Central memory CD8-positive, alpha-beta T cell (primary cell): Measurements from ENCODE around the gene COL8A2.

Experiments
- ATAC-seq: fragments of 150-1000 bp; cut with Tn5 transposase; replicated peaks from 2 replicates; pipeline ENCODE4 v1.10.0; 2022; ENCODE audit warnings: mild to moderate bottlenecking, moderate FRiP score, moderate number of reproducible peaks; ENCODE audit not compliant: poor library complexity, severe bottlenecking; ENCODE audit errors: extremely low read depth
- DNase-seq, 2 donors: peaks; one replicate each; pipeline ENCODE4 v3.0.0; 2021; ENCODE audit warnings: low spot score in 2 of 2
- H3K27ac Mint-ChIP-seq: one replicate; pipeline ENCODE4 v1.8.0; 2022; ENCODE audit warnings: low read depth, mild to moderate bottlenecking, moderate library complexity, mixed read lengths
- H3K27me3 Mint-ChIP-seq: one replicate; pipeline ENCODE4 v1.8.0; 2022; ENCODE audit warnings: mixed read lengths
- H3K36me3 Mint-ChIP-seq: one replicate; pipeline ENCODE4 v1.8.0; 2022; ENCODE audit warnings: mild to moderate bottlenecking, moderate library complexity, mixed read lengths; ENCODE audit not compliant: insufficient read depth
- H3K4me1 Mint-ChIP-seq: one replicate; pipeline ENCODE4 v1.8.0; 2022; ENCODE audit warnings: mixed read lengths
- H3K4me3 Mint-ChIP-seq: one replicate; pipeline ENCODE4 v1.8.0; 2022; ENCODE audit warnings: mild to moderate bottlenecking, moderate library complexity, mixed read lengths
- H3K9me3 Mint-ChIP-seq: one replicate; pipeline ENCODE4 v1.8.0; 2022; ENCODE audit warnings: mixed read lengths

Gene COL8A2

DNA sequence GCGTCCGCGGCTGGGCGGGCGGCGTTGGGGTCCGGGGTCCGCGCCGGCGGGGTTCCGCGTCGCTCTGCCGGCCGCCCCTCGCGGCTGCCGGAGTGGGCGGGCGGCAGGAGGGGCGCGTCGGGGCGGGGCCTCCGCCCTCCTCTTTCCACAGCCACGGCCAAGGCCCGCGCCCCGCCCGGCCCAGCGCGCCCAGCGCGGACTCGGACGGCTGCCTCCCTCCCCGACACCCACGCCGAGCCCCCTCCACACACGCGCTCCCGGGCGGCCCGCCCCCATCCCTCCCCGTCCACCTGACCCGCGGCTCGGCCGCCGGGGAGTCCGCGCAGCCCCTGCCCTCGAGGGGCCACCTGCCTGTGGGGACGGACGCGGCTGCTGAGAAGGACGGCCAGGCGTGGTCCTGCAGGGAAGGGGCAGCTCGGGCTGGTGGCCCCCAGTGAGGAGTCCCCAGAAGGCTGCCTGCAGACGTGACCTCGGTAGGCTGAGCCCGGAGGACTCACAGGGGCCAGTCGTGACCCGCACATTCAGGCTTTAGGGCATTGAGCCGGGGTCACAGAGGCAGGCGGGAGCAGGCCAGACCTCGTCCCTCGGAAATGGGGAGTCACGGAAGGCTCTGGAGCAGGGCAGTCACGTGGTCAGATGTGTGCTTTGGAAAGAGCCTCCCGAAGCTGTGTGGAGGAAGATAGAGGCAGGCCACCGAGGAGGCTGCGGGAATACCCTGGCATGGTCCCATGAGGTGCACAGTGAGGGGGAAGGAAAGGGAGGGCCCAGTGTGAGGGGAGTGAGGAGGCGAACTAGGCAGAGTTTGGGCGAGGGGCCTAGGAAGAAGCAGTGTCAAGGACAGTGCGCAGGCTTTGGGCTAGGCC is at the start of gene COL8A2:
TSS of gene COL8A2 (minus strand) at position 94 of the 863 bp plus-strand sequence. CDS start 24,980 bp downstream, outside the sequence.
- ATAC-seq (no peak), DNase-seq (no peak)
- Mint-ChIP-seq H3K27ac (peak within 1 kb of the TSS; percentile 26), H3K4me1 (peaks cover 27% of the 10 kb centered on the region), H3K27me3 (peaks cover 49% of the 10 kb centered on the region), H3K36me3 (peaks cover 8% of the 10 kb centered on the region), H3K4me3 (peak within 1 kb of the TSS; percentile 59), H3K9me3 (no peaks in the 10 kb centered on the region)

DNA sequence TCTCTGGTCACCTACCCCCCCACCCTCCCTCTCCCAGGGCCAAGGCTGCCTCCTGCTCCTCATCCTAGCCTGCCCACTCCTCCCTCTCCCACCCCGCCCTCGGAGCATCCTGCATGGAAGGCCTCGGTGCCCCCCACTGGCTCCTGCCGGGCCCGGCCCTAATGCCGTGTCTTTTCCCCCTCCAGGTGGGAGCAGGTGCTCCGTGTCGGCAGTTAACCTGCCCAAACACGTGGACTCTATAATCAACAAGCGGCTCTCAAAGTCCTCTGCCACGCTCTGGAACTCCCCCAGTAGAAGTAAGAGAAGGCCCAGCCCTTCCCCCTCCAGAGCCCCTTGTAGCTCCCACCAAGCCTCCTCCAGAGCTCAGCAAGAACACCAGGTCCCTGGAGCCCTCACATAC is 49.7 kb upstream of the COL8A2 start:
- DNase-seq (no peak), ATAC-seq (no peak)
- peaks cover 19% of the 10 kb centered on the region for H3K4me1 Mint-ChIP-seq
- H3K9me3 Mint-ChIP-seq, result no peaks in the 10 kb centered on the region
- H3K27me3 Mint-ChIP-seq, result no peaks in the 10 kb centered on the region
- no peak overlapping the region for H3K4me3 Mint-ChIP-seq
- peaks cover 65% of the 10 kb centered on the region for H3K36me3 Mint-ChIP-seq
- H3K27ac Mint-ChIP-seq, result peak overlapping the region; percentile 38

DNA sequence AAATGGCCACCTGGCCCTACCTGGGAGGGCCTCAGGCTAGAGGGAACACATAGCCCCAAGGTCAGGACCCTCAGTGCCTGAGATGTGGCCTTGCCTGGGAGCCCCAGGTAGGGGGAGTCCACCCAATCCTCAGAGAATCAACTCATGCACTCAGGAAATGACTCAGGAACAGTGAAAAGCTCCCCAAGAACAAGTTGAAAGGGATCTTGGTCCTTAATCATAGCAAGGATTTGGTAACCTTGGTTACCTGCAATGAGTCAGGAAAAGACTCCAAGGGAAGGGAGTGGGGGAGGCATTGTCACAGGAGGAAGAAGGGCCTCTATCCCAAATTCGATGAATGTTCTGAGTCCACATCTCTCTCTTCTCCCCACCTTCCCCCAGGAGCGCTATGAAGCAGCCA is 48.0 kb upstream of the COL8A2 start:
- no peak overlapping the region for H3K4me3 Mint-ChIP-seq
- H3K9me3 Mint-ChIP-seq, result no peaks in the 10 kb centered on the region
- H3K27ac Mint-ChIP-seq, result no peak overlapping the region
- ATAC-seq (no peak), DNase-seq (no peak)
- H3K27me3 Mint-ChIP-seq, result no peaks in the 10 kb centered on the region
- H3K36me3 Mint-ChIP-seq, result peaks cover 65% of the 10 kb centered on the region
- peaks cover 27% of the 10 kb centered on the region for H3K4me1 Mint-ChIP-seq

DNA sequence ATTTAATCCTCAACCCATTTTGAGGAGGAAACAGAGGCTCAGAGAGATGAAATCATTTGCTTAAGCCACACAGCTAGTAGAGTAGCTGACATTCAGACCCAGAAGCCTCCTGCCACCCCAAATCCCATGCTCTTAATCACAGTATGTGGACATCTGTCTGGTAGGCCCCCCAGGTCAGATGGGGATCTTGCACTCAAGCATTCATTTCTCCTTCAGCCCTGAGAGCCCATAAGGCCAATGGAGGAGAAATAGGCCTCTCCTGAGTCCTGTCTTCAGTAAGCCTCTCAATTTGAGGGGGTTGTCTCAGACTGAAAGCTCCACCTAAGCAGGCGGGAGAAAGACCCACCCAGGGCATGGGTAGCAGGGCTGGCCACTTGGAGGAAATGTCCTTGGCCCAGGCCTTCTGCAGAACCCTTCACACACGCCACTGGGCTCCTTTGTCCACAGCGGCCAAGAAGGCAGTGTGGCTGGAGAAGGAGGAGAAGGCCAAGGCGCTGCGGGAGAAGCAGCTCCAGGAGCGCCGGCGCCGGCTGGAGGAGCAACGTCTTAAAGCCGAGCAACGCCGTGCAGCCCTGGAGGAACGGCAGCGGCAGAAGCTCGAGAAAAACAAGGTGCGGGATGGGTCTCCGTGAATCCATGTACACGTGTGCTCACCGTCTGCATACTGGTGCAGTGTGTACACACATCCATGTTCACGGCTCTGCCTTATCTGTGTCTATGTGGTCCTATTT is 47.2 kb upstream of the COL8A2 start:
- peaks cover 67% of the 10 kb centered on the region for H3K36me3 Mint-ChIP-seq
- no peaks in the 10 kb centered on the region for H3K27me3 Mint-ChIP-seq
- H3K27ac Mint-ChIP-seq, result no peak overlapping the region
- no peaks in the 10 kb centered on the region for H3K9me3 Mint-ChIP-seq
- DNase-seq (no peak), ATAC-seq (no peak)
- no peak overlapping the region for H3K4me3 Mint-ChIP-seq
- H3K4me1 Mint-ChIP-seq, result peaks cover 29% of the 10 kb centered on the region

DNA sequence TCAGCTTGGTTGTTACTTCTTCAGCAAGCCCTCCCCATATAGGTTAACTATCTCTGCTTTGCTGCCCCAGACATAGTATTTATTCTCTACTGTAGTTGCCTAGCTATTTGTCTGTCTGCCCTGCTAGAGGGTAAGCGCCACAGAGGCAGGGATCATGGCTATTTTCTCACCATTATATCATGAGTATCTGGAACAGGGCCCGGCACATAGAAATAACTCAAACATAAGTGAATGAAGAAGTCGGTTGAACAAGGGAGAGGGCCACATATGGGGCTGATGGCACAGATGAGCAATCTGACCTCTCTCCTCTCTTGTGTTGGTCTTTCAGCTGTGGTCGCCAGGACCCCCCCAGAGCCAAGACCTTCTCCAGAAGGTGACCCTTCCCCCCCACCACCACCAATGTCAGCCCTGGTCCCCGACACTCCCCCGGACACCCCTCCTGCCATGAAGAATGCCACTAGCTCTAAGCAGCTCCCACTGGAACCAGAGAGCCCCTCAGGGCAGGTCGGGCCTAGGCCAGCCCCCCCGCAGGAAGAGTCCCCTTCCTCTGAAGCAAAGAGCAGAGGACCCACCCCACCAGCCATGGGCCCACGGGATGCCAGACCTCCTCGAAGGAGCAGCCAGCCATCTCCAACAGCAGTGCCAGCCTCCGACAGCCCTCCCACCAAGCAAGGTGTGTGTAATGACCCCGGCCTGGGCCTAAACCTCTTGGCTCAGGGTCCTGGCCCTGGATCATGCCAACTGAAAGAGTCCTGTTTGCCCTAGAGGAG is 45.8 kb upstream of the COL8A2 start:
- peak overlapping the region; percentile 75 for H3K27ac Mint-ChIP-seq
- no peaks in the 10 kb centered on the region for H3K27me3 Mint-ChIP-seq
- H3K4me3 Mint-ChIP-seq, result no peak overlapping the region
- no peak for DNase-seq
- H3K9me3 Mint-ChIP-seq, result no peaks in the 10 kb centered on the region
- no peak for ATAC-seq
- H3K36me3 Mint-ChIP-seq, result peaks cover 74% of the 10 kb centered on the region
- H3K4me1 Mint-ChIP-seq, result peaks cover 43% of the 10 kb centered on the region

DNA sequence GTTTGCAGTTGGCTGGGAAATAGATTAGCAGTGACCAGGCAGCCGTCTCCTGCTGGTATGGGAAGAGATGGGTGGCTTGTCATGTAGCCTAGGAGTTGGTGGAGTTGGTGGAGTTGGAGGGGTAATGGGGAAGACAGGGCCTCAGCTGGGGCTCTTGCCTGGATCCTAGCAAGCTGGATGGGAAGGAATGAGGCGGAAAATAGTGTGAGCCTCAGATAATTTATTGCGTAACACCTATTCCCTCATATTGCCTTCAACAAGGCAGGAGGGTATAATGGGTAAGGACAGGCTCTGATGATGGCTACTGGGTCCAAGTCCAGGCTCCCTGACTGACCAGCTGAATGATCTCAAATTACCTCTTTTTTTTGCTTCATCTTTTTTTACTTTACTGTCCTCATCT is 43.5 kb upstream of the COL8A2 start:
- Mint-ChIP-seq H3K9me3 (no peaks in the 10 kb centered on the region), H3K36me3 (peaks cover 63% of the 10 kb centered on the region), H3K4me1 (peaks cover 47% of the 10 kb centered on the region), H3K27ac (peak overlapping the region; percentile 67), H3K4me3 (no peak overlapping the region), H3K27me3 (no peaks in the 10 kb centered on the region)
- DNase-seq (no peak), ATAC-seq (no peak)

DNA sequence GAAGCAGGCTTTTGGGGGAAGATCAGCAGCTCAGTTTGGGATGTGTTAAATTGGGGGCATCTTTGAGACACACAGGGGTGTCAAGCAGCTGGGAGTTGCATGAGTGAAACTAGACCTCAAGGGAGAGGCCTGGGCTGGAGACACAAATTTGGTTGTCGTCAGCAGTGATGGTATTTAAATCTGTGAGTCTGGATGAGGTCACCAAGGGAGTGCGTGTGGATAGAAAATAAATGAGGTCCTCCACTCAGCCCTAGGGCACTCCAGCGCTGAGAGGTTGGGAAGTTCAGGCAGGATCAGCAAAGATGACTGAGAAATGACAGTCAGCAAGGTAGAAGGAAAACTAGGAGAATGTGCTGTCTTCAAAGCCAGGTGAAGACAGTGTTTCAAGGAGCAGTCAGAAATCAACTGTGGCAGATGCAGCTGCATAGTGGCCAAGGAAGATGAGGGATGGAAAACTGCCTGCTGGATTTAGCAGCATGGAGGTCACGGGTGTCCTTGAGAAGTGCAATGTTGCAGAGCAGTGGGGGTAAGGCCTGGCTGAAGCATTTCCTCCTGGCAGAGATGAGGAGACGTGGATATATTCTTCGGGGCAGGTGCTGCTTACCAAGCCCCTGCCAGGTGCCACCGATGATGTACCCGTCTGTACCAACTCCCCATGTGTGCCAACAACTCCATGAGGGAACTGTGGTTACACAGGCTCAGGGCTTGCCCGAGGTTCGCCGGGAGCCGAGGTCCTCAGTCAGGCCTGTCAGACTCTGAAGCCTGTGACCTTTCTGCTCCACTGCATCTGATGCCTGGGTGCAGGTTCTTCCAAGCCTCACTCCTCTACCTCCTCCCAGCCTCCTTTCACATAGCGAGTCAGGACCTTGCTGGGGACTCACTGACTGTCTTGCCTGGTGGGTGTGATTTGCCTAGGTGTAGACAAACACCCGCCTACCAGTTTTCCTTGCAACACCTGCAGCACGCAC is 42.2 kb upstream of the COL8A2 start:
- DNase-seq (no peak), ATAC-seq (no peak)
- Mint-ChIP-seq H3K27ac (peak overlapping the region; percentile 83), H3K9me3 (no peaks in the 10 kb centered on the region), H3K27me3 (no peaks in the 10 kb centered on the region), H3K36me3 (peaks cover 52% of the 10 kb centered on the region), H3K4me1 (peaks cover 59% of the 10 kb centered on the region), H3K4me3 (no peak overlapping the region)

DNA sequence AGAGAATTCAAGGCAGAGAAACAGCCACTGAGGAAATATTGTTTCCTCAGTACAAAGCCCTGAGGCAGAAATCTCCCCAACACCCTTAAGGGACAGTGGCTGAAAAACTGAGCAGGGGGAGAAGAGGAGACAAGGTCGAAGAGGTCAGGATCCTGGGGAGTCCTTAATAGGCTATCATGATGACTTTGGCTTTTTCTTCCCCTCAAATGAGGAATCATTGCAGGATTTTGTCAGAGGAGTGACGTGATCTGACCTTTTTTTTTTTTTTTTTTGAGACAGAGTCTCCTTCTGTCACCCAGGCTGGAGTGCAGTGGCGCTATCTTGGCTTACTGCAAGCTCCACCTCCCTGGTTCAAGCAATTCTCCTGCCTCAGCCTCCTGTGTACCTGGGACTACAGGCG is 41.1 kb upstream of the COL8A2 start:
- H3K4me3 Mint-ChIP-seq, result no peak overlapping the region
- no peaks in the 10 kb centered on the region for H3K27me3 Mint-ChIP-seq
- ATAC-seq (no peak), DNase-seq (no peak)
- no peaks in the 10 kb centered on the region for H3K9me3 Mint-ChIP-seq
- H3K27ac Mint-ChIP-seq, result peak overlapping the region; percentile 83
- peaks cover 69% of the 10 kb centered on the region for H3K4me1 Mint-ChIP-seq
- H3K36me3 Mint-ChIP-seq, result peaks cover 47% of the 10 kb centered on the region

DNA sequence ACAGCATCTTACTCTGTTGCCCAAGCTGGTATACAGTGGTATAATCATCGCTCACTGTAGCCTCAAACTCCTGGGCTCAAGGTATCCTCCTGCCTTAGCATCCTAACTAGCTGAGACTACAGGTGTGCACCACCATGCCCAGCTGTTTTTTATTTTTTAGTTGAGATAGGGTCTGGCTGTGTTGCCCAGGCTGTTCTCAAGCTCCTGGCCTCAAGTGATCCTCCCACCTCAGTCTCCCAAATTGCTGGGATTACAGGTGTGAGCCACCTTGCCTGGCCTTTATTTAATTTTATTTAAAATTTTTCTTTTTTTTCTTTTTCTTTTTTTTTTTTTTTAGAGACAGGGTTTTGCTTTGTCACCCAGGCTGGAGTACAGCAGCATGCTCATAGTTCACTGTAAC is 40.1 kb upstream of the COL8A2 start:
- H3K36me3 Mint-ChIP-seq, result peaks cover 40% of the 10 kb centered on the region

DNA sequence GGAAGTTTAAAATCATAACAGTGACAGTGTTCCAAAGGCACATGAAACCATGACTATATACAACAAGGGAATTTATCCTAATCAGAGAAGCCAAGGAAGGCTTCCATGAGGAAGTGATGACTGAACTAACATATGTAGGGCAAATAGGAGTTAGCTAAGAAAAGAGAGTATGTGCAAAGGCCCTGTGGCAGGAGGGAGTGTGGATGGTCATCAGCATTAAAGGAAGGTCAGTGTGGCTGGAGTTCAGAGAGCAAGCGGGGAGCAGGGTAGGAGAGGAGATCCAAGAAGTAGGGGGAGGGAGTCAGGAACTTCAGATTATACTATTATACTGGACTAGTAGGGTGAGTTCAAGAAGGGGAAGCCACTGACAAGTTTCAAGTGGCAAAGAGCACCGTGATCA is 39.3 kb upstream of the COL8A2 start:
- no peaks in the 10 kb centered on the region for H3K27me3 Mint-ChIP-seq
- H3K27ac Mint-ChIP-seq, result peak overlapping the region; percentile 26
- H3K4me1 Mint-ChIP-seq, result peaks cover 73% of the 10 kb centered on the region
- no peak overlapping the region for H3K4me3 Mint-ChIP-seq
- ATAC-seq (no peak), DNase-seq (no peak)
- peaks cover 37% of the 10 kb centered on the region for H3K36me3 Mint-ChIP-seq
- no peaks in the 10 kb centered on the region for H3K9me3 Mint-ChIP-seq

More for the DNA sequence above, 40.1 kb upstream of the COL8A2 start:
- Mint-ChIP-seq H3K4me1 (peaks cover 70% of the 10 kb centered on the region), H3K27me3 (no peaks in the 10 kb centered on the region), H3K4me3 (no peak overlapping the region), H3K9me3 (no peaks in the 10 kb centered on the region), H3K27ac (no peak overlapping the region)
- no peak for DNase-seq
- no peak for ATAC-seq

DNA sequence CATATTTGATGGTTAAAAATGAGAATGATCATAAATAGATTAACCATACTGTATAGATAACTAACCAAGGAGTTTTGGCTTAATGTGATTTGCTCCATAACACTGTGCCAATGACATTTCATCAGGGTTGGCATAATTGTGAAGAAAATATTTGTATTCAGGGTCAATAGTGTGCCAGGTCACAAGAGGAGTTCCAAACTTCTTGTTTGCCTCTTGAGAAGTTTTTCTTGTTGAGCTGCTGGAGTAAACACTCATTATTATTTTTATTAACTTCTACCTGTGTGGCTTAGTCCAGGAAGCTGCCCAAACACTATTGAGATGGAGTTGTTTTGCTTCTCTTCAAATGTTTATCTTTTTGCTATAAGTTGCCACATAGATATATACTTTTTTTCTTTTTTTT is 38.4 kb upstream of the COL8A2 start:
- Mint-ChIP-seq H3K36me3 (peaks cover 28% of the 10 kb centered on the region), H3K9me3 (no peaks in the 10 kb centered on the region), H3K4me1 (peaks cover 78% of the 10 kb centered on the region), H3K4me3 (no peak overlapping the region), H3K27me3 (no peaks in the 10 kb centered on the region), H3K27ac (no peak overlapping the region)
- DNase-seq (no peak), ATAC-seq (no peak)
